Mesodermal cell (in vitro differentiated cells): ENCODE data around the gene NDUFS8.

Experiments
- H3K27ac ChIP-seq: 2 replicates; pipeline ENCODE4 v1.7.0; 2013; ENCODE audit warnings: mild to moderate bottlenecking, low read depth, low read length, moderate library complexity; ENCODE audit not compliant: severe bottlenecking
- H3K36me3 ChIP-seq: 2 replicates; pipeline ENCODE4 v1.7.1; 2013; ENCODE audit warnings: mild to moderate bottlenecking, low read length, moderate library complexity; ENCODE audit not compliant: control insufficient read depth, insufficient read depth
- H3K4me1 ChIP-seq: one replicate; pipeline ENCODE4 v1.7.1; 2013; ENCODE audit warnings: mild to moderate bottlenecking, low read length; ENCODE audit not compliant: insufficient read depth, control insufficient read depth, poor library complexity, severe bottlenecking
- H3K4me3 ChIP-seq: 2 replicates; pipeline ENCODE4 v1.7.0; 2013; ENCODE audit warnings: low read length, control low read depth, mild to moderate bottlenecking; ENCODE audit not compliant: insufficient read depth, poor library complexity, severe bottlenecking; ENCODE audit errors: extremely low read depth
- H3K9me3 ChIP-seq: 2 replicates; pipeline ENCODE4 v1.7.1; 2013; ENCODE audit warnings: mild to moderate bottlenecking, low read length, moderate library complexity; ENCODE audit not compliant: control insufficient read depth
- WGBS, 2 experiments: methylation state at CpG; one replicate each; pipeline ENCODE4 v1.1.5; 2013; ENCODE audit warnings: missing lambda C conversion rate in 2 of 2; ENCODE audit not compliant: insufficient coverage in 2 of 2; 5-methylcytosine and 5-hydroxymethylcytosine counted together

NDUFS8 gene

DNA sequence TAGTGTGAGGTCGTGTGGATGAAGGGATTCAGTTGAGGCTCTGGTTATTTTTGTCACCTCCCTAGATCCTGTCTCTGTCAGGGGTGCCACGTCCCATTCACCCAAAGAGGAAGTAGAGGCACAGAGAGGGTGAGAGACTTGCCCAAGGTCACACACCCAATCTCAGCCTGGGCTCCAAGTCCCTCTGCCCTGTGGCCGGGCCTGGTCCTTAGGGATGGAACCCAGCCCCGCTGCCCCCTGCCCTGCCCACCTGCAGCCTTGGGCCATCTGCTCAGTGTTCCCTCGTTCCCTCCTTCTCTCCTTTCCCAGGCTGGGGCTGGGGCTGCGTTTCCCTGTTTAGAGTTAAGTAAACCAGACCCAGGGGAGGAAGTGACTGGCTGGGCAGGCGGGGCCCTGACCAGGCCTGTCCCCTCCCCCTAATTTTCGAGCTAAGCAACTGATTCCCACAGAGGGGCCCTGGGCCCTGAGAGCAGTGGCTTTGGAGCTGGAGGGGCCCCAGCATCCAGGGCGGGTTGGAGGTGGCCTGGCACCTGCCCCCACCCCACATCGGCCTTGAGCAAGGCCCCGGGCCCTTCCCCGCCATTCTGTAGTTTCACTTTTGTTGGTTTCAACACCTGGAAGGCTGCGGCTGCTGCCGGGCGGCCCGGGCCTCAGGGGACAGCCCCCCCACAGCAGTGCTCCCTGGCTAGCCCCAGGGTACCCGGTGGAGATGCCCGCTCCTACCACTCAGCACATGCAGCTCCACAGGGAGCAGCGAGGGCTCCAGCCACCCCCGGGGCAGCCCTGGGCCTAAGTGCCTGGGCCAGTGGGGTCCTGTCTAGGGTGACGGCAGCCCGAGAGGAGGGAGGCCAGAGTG, 9.8 kb downstream of the NDUFS8 start:
- Histone ChIP-seq H3K4me1 (peaks cover 34% of the 10 kb centered on the region), H3K27ac (peak overlapping the region; percentile 84), H3K9me3 (no peaks in the 10 kb centered on the region), H3K4me3 (peak overlapping the region; percentile 56), H3K36me3 (peaks cover 25% of the 10 kb centered on the region)
- WGBS, 2 experiments: 64 to 65% methylated on average over 11 to 14 of the region's 22 CpGs

DNA sequence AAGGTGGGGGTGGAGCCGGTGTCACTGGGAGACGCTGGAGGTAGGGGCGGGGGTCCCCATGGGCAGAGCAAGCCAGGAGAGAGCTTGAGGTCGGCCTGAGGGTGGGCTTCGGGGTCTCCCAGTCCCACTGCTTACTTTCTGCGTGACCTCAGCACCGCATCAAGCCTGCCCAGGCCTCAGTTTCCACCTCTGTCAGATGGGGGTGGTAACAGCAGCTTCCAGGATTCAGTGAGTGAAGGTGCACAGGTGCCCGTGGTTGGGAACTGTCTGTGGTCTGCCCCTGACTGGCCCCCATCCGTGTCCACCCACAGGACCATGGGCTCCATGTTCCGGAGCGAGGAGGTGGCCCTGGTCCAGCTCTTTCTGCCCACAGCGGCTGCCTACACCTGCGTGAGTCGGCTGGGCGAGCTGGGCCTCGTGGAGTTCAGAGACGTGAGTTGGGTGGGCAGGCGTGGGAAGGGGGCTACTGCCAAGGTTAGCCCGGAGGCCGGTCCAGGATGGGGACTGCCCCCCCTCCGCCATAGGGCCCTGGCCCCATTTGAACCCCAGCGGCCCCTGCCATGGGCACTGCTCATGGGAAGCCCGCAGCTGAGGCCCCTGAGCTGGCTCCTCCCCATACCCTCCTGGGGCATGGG, 10.6 kb downstream of the NDUFS8 start:
- H3K27ac ChIP-seq: peak overlapping the region; percentile 84
- peaks cover 34% of the 10 kb centered on the region for H3K4me1 ChIP-seq
- WGBS, 2 experiments: 91 to 94% methylated on average over 17 to 20 of the region's 23 CpGs
- peak overlapping the region; percentile 56 for H3K4me3 ChIP-seq
- H3K36me3 ChIP-seq: peaks cover 27% of the 10 kb centered on the region
- H3K9me3 ChIP-seq: no peaks in the 10 kb centered on the region

DNA sequence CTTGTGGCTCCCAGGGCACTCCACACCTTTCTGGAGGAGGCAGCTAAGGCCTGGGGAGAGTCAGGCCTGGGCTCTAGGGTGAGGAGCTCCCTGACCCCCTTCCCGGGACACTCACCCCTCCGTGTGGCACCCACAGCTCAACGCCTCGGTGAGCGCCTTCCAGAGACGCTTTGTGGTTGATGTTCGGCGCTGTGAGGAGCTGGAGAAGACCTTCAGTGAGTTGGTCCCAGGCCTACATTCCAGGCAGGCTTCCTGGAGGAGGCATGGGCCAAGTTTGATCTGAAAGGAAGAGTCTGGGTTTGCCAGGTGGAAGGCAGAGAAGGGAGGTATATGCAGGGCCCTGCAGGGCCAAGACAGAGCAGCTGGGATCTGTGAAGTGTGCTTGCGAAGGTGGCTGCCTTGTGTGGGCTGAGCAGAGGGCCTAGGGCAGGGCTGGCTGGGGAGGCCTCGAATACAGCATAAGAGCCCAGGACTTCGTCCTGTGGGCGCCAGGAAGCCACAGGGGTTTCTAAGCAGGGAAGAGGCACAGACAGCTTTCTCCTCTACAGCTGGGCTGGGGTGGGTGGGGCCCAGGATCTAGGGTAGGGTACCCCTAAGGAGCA, 11.2 kb downstream of the NDUFS8 start:
- Histone ChIP-seq H3K27ac (no peak overlapping the region), H3K36me3 (peaks cover 34% of the 10 kb centered on the region), H3K4me1 (peaks cover 34% of the 10 kb centered on the region), H3K4me3 (no peak overlapping the region), H3K9me3 (no peaks in the 10 kb centered on the region)
- 91 to 95% methylated on average over 10 to 12 of the region's 12 CpGs for WGBS, 2 experiments

DNA sequence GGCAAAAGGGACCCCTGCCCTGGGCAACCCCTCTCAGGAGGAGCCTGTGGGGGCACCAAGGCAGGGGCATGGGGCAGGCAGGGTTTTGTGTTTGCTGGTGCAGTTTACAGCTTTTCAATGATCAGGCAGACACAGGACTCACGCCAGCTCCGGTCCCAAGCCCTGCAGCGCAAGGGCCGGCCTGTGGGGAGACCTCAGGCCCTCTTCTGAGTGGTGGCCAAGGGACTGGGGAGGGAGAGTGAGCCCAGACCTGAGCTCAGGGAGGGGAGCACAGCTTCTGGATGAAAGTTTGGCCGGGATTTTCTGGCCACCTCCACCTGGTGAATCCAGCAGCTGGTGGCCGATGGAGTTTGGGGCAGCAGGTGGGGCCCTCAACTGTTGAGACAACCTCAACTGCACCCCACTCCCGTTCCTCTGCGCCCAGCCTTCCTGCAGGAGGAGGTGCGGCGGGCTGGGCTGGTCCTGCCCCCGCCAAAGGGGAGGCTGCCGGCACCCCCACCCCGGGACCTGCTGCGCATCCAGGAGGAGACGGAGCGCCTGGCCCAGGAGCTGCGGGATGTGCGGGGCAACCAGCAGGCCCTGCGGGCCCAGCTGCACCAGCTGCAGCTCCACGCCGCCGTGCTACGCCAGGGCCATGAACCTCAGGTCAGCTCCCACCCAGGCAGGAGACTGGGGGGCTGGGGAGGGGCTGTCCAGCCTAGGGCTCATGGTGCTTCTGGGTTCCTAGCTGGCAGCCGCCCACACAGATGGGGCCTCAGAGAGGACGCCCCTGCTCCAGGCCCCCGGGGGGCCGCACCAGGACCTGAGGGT, 11.9 kb downstream of the NDUFS8 start:
- Histone ChIP-seq H3K4me3 (no peak overlapping the region), H3K9me3 (no peaks in the 10 kb centered on the region), H3K4me1 (peaks cover 34% of the 10 kb centered on the region), H3K27ac (no peak overlapping the region), H3K36me3 (peaks cover 36% of the 10 kb centered on the region)
- 94 to 95% methylated on average over 26 to 27 of the region's 27 CpGs for WGBS, 2 experiments

DNA sequence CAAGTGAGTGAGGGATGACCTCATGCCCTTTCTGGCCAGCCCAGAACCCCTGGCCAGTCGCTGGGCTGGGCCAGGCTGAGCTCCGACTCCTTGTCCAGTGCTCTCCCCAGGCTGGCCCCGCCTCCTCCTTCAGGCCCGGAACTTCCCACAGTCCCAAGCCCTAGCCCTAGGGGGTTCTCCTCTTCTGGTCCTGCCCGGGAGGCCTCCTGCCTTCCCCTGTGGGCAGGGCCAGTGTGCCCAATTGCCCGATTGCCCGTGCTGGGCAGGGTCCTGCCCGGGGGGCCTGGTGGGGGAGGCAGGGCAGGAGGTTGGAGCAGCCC, 12.5 kb downstream of the NDUFS8 start:
- peaks cover 32% of the 10 kb centered on the region for H3K4me1 ChIP-seq
- no peak overlapping the region for H3K27ac ChIP-seq
- H3K9me3 ChIP-seq: no peaks in the 10 kb centered on the region
- H3K36me3 ChIP-seq: peaks cover 42% of the 10 kb centered on the region
- no peak overlapping the region for H3K4me3 ChIP-seq
- WGBS, 2 experiments: 81 to 91% methylated on average over 6 to 8 of the region's 8 CpGs

DNA sequence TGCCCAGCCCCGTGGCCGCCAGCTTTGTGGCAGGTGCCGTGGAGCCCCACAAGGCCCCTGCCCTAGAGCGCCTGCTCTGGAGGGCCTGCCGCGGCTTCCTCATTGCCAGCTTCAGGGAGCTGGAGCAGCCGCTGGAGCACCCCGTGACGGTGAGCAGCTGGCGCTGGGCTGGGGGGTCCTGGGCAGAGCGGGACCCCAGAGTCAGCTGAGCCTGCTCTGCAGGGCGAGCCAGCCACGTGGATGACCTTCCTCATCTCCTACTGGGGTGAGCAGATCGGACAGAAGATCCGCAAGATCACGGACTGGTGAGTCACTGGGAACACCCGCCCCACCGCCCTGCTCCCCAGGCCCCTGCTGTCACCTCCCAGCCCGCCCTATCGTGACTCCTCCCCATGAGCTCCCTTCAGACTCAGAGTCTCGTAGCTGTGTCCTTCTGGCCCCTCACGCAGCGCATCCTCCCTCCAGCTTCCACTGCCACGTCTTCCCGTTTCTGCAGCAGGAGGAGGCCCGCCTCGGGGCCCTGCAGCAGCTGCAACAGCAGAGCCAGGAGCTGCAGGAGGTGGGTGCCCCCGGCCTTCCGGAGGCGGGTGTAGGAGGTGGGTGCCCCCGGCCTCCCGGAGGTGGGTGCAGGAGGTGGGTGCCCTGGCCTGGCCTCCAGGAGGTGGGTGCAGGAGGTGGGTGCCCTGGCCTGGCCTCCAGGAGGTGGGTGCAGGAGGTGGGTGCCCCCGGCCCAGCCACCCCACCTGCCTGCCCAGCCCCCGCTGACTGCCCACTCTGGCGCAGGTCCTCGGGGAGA, 13.1 kb downstream of the NDUFS8 start:
- no peak overlapping the region for H3K27ac ChIP-seq
- 89 to 92% methylated on average over 23 to 27 of the region's 36 CpGs for WGBS, 2 experiments

DNA sequence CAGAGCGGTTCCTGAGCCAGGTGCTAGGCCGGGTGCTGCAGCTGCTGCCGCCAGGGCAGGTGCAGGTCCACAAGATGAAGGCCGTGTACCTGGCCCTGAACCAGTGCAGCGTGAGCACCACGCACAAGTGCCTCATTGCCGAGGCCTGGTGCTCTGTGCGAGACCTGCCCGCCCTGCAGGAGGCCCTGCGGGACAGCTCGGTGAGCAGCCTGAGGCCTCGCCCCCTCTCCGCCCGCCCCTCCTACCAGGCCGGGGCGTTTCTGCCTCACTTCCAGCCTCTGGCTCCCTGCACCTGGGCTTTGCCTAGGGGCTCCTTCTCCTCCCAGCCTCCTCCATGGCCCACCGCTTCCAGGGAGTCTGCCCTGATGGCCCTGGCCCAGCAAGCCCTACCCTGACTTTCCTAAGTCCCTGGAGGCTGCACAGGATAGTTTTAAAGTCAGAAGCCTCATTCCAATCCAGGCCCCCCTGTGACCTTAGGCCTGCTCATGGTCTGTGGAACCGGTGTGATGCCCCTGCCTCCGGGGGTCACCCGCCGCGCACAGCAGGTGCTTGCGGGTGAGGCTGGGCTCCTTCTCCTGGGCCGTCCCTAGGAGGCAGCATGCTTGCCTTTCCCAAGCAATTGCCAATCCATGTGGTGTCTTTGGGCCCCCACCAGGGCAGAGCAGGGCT, 13.8 kb downstream of the NDUFS8 start:
- H3K9me3 ChIP-seq: no peaks in the 10 kb centered on the region
- H3K4me1 ChIP-seq: peaks cover 24% of the 10 kb centered on the region
- H3K36me3 ChIP-seq: peaks cover 51% of the 10 kb centered on the region
- no peak overlapping the region for H3K27ac ChIP-seq
- WGBS, 2 experiments: 89 to 93% methylated on average over 12 to 23 of the region's 24 CpGs
- H3K4me3 ChIP-seq: no peak overlapping the region

More for the DNA sequence above, 13.1 kb downstream of the NDUFS8 start:
- no peaks in the 10 kb centered on the region for H3K9me3 ChIP-seq
- peaks cover 44% of the 10 kb centered on the region for H3K36me3 ChIP-seq
- H3K4me3 ChIP-seq: no peak overlapping the region
- peaks cover 26% of the 10 kb centered on the region for H3K4me1 ChIP-seq

DNA sequence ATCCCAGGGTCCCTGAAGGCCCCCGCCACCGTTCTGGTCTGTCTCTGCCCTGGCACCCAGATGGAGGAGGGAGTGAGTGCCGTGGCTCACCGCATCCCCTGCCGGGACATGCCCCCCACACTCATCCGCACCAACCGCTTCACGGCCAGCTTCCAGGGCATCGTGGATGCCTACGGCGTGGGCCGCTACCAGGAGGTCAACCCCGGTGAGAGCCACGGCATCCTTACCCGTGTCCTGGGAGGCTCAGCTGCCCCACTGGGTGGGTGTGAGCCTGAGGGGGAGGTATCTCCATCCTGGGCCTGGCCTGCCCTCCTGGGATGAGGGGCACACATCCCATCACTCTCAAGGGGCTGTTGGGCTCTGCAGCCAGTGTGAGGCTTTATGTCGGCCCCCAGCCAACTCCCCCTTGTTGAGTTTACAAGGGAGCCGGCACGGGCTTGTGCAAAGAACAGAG, 14.4 kb downstream of the NDUFS8 start:
- 95 to 100% methylated on average over 8 to 11 of the region's 18 CpGs for WGBS, 2 experiments
- Histone ChIP-seq H3K36me3 (peaks cover 57% of the 10 kb centered on the region), H3K4me1 (peaks cover 20% of the 10 kb centered on the region), H3K27ac (no peak overlapping the region), H3K9me3 (no peaks in the 10 kb centered on the region), H3K4me3 (no peak overlapping the region)

DNA sequence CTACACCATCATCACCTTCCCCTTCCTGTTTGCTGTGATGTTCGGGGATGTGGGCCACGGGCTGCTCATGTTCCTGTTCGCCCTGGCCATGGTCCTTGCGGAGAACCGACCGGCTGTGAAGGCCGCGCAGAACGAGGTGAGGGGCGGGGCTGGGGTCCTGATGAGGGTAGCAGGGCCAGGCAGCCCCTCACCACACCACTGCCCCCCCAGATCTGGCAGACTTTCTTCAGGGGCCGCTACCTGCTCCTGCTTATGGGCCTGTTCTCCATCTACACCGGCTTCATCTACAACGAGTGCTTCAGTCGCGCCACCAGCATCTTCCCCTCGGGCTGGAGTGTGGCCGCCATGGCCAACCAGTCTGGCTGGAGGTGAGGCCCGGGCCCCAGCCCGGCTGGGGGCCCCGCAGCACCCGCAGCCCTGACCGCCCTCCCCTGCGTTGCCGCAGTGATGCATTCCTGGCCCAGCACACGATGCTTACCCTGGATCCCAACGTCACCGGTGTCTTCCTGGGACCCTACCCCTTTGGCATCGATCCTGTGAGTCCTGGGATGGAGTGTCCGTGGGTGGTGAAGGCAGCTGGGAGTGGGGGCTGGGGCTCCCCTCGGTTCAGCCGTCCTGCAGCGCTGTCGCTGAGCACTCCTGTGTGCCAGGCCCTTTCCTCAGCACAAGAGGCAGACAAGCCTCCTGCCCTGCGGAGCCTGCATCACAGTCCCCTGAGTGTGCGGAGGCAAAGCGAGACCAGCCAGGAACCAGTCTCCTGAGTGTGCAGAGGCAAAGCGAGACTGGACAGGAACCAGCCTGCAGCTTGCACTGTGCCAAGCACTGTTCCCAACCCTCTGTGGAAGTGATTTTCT, 17.2 kb downstream of the NDUFS8 start:
- no peaks in the 10 kb centered on the region for H3K9me3 ChIP-seq
- H3K4me1 ChIP-seq: peaks cover 10% of the 10 kb centered on the region
- H3K27ac ChIP-seq: no peak overlapping the region
- peaks cover 68% of the 10 kb centered on the region for H3K36me3 ChIP-seq
- no peak overlapping the region for H3K4me3 ChIP-seq
- 94 to 98% methylated on average over 28 to 35 of the region's 37 CpGs for WGBS, 2 experiments
